ENCODE results near the gene MON1A.
"Not testable (repeated sequence)": the region's sequence is repeated elsewhere in the genome, so short reads cannot be mapped to it uniquely, and the experiment has no call there.

The MON1A gene

DNA sequence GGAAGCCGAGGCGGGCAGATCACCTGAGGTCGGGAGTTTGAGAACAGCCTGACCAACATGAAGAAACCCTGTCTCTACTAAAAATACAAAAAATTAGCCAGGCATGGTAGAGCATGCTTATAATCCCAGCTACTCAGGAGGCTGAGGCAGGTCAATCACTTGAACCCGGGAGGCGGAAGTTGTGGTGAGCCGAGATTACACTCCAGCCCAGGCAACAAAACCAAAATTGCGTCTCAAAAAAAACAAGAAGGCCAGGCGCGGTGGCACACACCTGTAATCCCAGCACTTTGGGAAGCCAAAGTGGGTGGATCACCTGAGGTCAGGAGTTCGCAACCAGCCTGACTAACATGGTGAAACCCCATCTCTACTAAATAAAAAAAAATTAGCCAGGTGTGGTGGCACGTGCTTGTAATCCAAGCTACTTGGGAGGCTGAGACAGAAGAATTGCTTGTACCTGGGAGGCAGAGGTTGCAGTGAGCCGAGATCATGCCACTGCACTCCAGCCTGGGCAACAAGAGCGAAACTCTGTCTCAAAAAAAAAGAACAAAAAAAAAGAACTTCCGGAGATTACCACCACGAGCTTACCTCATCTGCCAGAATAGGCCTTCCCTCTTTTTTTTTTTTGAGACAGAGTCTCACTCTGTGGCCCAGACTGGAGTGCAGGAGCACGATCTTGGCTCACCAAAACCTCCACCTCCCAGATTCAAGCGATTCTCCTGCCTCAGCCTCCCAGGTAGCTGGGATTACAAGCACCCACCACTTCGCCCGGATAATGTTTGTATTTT is 11.6 kb downstream of the MON1A start:
- not testable (repeated sequence) for DNase-seq

DNA sequence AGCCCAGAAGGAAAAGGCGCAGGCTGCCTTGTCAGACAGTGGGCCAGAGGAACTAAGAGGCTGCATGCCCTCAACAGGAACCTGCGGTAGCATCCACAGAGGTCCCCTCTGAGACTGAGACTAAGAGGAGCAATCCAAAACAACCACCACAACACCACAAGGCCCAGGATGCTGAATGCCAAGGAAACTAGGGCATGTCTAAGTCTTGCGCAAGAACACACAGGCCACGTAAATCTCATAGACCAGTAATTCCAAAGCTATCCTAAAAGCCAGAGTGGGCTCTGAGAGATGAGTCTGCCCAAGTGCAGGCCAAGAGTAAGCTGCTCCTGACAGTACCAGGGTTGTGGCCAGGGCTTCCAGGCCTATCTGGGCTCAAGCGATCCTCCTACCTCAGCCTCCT is 12.9 kb downstream of the MON1A start:
- no peak for DNase-seq

DNA sequence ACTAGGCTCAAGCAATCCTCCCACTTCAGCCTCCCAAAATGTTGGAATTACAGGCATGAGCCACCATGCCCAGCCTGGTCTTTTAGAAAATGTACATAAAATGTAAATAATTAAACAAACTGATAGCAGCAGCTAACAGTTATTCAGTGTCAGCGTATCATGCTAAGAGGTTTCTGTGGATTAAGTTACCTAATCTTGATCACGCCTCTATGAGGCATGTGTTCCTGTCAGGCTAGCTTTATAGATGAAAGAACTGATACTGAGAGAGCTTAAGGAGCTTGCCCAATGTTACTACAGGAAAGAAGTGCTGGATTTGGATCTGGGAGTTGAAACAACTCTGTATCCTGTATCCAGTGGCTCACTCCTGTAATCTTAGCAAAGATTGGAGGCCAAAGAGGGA is 14.7 kb downstream of the MON1A start:
- no peak for DNase-seq

DNA sequence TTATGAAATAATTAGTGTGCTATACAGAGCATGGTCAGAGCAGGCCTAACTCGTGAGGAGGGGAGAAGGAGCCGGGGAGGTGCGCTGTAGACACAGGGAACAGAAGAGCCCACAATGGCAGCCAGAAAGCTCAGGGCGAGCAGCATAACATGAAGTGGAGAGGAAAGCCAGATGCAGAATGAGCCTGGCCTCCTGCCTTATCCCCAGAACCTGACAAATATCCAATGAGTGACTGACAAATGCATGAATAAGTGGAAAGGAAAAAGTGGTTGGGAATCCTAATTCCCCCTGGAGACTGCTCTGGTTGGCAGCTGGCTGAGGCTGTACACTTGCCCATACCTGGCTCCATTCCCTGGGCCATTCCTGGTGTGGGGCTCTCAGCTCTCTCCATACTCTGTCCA is 16.7 kb downstream of the MON1A start:
- no peak for DNase-seq

DNA sequence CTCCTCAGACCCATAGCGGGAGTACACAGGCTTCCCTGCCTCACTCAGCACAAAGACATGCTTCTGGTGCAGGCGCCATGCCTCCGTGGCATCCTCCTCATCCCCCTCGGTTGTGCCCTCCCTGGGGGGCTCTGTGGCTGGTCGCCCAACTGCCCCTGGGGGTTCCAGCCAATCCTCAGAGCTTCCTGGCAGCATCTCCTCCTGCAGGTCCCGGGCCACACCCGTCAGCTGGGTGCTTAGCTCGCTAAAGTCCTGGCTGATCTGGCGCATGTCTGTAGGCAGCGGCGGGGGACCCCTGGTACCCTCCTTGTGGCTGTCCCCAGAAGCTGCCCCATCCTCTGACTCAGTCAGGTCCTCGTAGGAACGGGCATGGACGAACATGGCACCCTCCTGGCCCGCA is 18.0 kb downstream of the MON1A start:
- no peak for DNase-seq

DNA sequence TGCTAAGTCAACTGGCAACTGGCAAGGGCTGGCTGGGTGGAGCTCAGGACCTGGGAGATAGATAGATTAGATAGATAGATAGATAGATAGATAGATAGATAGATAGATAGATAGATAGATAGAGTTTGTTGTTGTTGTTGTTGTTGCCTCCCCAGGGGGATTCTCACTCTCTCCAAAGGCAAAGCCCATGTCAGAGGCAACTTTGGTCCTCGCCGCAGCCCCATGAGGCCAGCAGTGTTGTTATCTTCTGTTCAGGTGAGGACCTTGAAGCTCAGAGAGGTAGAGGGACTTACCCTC is 18.5 kb downstream of the MON1A start:
- no peak for DNase-seq

DNA sequence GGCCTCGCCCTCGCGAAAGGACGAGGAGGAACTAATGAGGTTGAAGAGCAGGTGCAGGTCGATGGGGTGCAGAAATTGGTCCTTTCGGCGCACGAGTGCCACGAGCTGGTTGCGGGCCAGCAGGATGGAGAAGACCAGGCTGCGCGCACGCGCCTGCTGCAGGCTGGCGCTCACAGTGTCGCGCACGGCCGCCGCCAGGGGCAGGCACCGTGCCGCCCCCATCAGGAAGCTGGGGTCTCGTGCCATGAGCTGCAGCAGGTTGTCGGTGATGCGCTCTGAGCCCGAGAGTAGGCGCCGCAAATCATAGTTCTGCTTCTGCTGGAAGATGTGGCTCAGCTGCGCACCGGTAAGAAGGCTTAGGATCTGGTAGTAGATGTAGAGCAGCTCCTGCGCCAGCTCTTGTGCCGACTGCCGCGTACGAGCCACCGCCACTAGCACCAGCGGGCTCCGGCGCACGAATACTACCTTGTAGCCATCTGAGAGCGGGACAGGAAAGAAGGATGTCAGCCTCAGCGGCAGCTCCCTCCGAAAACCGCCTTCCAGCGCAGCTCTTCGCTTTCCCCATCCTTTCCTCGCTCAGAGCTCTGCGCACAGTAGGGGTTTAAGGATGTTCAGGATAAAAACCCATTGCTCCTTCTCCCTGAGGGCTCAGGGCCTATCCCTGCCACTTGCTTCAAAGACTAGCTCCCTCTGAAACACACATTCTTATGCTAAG is 19.0 kb downstream of the MON1A start:
- no peak for DNase-seq

DNA sequence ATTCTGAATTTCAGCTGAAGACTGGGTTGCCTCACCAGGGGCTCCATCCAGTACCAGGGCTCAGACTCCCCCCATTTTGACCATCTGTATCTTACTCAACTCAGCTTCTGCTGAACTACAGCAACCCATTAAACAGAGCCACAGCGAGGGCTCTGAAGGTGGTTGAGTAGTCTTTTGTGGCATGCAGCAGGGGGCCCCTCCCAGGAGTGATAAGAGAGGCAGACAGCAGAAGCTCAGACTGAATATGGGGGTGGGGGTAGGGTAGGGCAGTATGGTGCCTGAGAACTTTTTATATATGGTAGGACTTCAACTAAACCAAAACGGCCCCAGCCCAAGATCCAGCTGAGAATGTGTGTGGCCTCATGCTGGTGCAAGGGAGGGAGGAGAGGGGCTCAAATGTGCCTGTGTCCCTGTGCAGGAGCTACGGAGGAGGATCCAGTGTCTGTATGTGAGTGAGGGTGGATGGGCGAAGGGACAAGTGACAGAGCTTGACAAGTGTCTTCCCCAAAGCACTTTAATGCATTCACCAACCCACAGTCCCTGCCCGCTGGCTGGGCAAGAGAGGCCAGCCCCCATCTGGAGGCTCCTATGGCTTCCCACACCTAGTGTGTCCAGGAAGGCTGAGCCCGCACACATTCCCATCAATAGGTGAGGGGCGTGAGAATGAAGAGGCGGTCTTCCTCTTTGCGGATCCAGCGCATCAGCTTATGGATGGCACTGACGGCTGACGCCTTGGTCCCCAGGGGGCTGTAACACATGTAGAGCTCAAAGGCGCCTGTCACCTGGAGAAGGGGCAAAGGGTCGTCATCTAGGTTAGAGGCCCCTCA is 21.0 kb downstream of the MON1A start:
- DNase-seq = no peak

DNA sequence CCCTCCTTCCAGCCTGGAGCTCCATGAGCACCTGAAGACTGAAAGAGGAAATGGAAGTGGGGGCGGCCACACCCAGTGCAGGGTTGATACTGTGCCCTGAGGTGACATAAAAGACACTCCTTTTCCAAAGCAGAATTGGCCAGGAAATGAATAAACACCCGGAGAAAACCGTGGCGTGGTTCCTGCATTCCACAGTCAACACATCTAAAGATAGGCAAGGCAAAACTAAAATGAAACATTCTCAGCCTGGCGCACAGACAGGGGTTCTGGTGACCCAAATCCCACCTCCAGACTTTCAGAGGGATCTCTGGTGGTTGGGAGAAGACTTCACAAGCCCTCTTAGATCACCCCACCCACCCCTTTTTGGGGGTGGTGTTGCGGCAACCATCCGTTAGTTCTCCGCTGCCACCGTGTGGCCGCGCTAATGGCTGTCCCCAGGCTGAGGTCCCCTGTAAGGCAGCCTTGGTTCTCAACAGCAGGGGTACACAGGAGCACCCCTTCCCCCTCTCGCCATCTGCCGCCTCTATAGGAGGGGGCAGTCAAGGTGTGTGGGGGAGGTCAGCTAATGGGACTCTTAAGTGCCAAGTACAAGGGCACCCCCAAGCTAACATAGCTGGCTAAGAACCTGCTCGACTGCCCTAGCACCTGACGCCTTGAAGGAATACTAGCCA is 23.4 kb downstream of the MON1A start:
- DNase-seq = peak; percentile 50

DNA sequence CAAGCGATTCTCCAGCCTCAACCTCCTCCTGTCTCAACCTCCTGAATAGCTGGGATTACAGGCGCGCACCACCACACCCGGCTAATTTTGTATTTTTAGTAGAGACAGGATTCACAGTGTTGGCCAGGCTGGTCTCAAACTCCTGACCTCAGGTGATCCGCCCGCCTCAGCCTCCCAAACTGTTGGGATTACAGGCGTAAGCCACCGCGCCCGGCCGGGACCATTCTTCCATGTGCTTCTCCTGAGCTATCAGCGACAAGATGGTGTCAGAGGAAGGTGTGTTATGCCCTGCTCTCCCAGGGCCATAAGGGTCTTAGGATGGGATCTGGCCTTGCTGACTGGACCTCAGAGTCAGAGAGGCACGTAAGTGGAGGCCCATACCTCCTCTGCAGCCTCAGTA is 25.2 kb downstream of the MON1A start:
- not testable (repeated sequence) for DNase-seq

DNA sequence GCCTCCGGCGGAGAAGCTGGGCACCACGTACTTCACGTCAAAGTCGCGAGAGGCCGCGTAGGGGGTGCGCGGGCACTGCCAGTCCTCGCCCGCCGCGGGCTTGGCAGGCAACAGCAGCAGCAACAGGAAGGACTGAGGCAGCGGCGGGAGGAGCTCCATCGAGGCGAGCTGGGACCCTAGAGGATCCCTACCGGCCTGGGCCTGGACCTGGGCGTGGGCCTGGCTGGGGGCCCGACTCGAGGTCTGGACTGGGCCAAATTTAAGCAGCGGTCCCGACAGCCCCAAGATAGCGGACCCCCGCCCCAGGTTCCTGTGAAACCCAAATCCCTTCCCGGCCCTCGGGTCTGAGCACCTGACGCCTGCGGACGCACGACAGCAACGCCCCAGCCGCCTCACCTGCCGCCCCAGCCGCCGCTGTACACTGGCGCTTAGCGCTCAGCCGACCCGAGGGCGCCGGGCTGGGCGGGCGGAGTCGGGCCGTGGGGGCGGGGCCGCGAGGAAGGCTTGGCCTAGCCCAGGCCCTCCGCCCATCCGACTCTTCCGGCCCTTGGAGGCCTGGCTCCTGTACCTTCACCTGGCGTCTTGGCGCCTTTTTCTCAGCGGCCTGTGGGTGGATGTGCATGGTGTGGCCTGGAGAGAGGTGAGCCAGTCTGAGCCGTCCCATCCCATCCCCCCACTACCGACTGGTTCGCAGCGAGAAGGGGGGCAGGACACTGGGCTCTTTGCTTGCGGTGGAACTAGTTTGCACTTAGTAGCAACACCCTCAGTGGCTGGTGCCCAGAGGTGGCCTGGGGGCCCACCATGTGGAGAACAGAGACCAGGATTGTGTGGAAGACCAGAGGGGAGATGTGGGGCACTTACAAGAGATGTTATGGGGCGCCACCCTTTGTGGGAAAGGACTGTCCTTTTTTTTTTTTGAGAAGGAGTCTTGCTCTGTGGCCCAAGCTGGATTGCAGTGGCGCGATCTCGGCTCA is 25.9 kb downstream of the MON1A start, which contains the start of gene MST1R:
Gene MST1R (minus strand): TSS at position 423 of the 974 bp plus-strand sequence. CDS start 264 bp downstream, at position 159.
- peak; percentile 87 for DNase-seq

DNA sequence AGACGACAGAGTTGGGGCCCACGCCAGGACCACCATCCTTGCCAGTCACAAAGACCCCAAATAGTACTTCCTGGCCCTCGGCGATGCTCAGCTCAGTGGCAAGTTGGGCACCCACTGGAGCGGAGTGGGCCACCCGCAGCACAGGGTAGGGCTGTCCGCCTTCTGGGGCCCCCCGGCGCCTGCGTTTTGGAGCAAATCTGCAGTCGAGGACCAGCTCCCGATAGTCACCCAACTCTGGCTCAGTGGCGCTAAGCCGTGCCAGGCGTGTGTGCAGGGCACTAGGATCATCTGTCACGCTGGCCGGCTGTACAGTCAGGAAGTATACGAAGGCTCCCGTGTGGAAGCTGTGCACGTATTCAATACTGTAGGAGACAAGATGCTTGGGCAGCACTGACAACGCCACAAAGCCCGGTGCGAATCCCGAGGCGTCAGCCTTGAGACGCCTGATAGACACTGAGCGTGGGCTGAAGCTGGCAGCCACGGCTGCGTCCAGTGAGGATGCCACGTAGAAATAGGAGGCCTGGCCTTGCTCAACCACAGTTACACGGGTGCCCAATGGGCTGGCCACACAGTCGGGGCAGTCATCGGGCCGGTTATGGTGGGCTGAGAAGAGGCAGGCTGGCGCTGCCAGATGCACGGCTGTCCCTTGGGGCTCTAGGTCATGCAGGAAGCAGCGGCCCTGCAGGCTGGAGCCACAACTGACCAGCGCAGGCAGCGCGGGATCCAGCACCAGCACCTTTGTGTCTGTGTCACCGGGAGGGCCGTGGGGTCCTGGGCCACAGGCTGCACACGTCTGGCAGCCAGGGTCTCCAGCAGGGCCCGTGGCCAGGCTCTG is 26.9 kb downstream of the MON1A start:
- no peak for DNase-seq

DNA sequence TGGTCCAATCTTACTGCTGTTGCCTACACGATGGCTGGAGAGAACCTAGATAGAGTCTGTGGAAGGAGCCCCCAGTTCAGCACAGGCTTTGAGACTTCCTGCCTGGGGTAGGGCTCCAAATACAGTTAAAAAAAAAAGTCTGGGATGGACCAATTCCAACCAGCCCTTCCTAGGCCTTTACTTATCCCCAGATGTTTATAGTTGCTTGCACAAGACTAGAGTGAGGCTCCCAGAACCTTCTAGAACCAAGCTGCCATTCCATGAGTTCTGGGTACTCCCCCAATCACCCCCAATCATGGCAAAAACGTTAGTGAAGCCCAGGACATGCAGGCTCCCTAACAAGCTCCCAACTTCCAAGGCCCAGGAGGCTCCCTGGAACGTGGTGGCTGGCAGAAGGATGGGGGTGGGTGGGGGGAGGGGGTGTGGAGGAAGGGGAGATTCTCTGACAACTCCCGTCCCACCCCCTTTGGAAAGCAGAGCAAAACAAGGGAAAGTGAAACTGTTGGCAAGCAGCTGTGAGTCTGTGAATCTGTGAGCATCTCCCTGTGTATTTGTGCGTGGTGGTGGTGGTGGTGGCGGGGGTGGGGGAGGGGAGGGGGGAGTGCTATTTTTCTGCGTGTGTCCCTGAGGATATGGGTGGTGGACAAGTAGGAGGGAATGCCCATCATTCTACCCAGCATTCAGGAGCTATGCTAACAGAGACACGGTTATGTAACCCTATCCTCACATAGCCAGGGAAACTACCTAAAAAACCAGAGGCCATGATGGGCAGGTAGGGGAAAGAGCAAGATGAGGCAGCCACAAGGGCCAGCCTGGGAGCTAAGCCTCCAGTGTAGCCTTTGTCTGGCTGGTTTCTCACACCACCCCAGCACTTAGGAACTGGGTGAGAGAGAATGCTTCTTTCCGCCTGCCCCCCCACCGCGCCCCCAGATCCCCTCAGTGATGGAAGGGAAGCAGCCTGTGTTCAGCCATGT is 28.0 kb downstream of the MON1A start:
- no peak for DNase-seq

DNA sequence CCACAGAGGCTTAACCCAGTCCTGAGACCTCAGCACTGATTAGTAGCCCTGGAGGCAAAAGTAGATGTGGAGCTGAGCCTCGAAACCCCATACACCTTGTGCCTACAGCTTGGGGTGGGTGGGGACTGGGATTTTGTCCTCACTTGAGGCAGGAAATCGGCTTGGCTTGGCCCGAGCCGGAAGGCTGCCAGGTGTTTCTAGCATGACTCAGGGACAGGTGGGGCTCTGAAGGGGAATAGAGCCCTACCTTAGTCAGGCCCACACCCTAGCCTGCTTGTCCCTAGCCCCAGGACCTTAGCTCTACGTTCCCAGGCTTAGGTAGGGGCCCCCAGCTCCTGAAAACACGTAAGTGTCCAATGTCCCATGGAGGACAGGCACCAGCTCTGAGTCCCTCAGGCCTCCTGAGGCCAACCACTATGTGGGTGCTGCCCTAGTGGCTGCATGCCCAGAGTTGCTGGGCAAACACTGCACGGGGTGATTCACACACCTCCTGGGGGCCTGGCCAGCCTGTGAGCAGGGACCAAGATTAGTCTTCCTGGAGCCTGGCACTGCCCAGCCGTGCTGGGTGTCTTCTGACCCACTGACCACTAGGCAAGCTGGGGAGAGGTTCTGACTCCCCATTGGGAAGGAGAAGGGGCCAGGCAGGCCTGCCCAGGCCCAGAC is 29.0 kb downstream of the MON1A start:
- no peak for DNase-seq

DNA sequence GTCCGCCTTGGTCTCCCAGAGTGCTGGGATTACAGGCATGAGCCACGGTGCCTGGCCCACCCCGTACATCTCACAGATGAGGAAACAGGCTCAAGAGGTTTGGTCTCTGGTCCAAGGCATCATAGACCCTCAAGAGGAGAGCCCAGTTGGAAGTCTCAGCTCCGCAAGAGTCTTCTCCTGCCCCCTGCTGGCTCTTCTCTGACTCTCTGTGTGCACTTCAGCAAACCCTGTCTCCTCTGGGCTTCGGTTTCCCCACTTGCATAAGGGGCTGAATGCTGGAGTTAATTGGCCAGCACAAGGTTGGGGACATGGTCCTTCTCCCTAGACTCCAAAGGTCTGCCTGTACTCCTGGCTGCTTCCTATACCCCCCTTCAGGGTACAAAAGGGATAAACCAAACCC is 29.8 kb downstream of the MON1A start:
- DNase-seq = peak; percentile 11

DNA sequence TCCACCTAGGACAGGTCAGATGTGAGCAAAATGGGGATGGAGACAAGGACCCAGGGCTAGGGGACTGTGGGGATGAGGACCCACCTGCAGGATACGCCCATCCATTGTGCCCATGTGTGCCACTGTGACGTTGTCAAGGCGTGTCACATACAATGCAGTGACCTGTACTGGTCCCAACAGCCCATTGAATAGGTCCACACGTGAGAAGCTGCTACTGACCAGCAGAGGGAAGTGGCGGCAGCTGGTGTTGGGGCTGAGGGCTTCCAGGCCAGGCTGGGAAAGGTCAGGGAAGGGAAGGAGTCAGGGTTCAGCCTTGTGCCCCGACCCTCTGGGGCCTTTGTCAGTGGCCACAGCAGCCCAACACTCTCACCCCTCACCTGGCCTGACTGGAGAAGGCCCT is 30.6 kb downstream of the MON1A start:
- DNase-seq = no peak

DNA sequence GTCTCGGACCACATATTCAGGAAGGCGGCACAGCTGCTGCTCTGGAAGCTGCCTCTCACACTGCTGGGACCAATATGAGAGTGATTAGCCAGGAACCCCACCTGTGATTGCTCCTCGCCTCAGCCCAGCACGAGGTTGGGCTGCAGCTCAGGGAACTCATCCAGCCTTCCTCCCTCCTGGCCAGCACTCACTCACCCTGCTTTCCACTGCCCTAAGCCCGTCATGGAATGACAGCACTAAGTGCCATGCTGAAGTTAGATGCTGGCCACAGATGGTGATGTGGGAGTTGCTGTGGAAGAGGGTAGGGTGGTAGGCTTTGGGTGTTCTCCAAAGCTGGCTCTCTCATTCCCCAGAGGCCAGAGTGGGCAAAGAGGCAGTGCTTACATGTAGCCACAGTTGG is 33.3 kb downstream of the MON1A start:
- DNase-seq = no peak

DNA sequence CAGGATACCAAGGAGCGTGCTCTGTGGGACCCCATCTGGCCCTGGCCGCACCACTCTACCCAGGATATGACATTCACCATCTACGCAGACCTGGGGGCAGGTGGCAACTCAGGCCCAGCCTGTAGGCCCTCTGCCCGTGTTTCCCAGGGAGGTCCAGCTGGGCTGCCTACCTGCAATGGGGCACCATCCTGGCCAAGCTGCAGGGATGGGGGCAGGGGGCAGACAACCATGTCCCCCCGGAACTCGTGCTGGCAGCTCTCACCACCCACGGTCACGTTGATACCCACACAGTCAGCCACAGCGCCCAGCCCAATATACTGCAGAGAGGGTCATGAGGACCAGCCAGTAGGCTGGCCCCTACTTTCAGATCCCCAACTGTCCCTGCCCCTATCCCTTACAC is 33.8 kb downstream of the MON1A start:
- DNase-seq = no peak

DNA sequence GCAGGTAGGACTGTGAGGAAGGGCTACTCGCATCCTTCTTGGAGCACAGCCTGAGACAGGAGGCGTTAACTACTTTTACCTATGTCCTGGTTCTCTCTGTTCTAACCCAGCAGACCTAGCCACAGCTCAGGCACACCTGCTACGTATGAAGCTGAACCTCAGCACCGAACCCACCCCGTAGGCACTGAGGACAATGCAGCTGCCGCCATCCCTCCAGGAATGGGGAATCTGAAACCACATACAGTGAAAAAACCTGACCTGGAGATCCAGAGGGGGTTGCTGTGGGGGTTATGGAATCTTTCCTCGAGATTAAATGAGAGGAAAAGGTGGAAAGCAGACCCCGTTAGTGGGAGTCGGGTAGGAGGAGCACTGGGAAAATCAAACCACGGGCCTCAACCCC is 40.3 kb downstream of the MON1A start:
- DNase-seq = no peak
